ENCODE results near the gene TBC1D23.

- TF ChIP-seq CTCF (IDR thresholded peaks at IDR 0.05; ENCODE audit: insufficient read depth, low read depth, low read length) = no peak
- TF ChIP-seq EZH2 (IDR thresholded peaks at IDR 0.05; ENCODE audit: insufficient read depth, low read length) = no peak
Measured at GRCh38 chr3:100269410-100270214, 8.8 kb downstream of the TBC1D23 start.

Measured in astrocyte (in vitro differentiated cells and primary cell).